CD4-positive, alpha-beta memory T cell (primary cell): ENCODE measurements around the gene PARD3B. TPM values are rescaled to one million over a fixed set of nuclear protein-coding genes. Genes with fewer than 3 reads are reported as not detected.

Experiments
- CTCF ChIA-PET: fragments of 350-600 bp; sonication (Branson Sonifier 250); formaldehyde crosslinking; loops from one replicate; lab custom pipeline; 2021; ENCODE audit warnings: inconsistent platforms; ENCODE audit not compliant: partially characterized antibody; lab: Charles Lee
- POLR2A ChIA-PET: fragments of 350-600 bp; sonication (Branson Sonifier 250); formaldehyde crosslinking; loops from one replicate; lab custom pipeline; 2021; ENCODE audit not compliant: partially characterized antibody; lab: Charles Lee
- DNase-seq, 5 donors: peaks; one replicate each; pipeline versions ENCODE4 v3.0.0 to v3.0.0-alpha.2; 2020 to 2022; ENCODE audit warnings: mixed read lengths in 1 of 5
- H3K27ac ChIP-seq: one replicate; pipeline ENCODE4 v1.7.0; 2013; ENCODE audit warnings: low read depth, low read length
- H3K27me3 ChIP-seq: 2 replicates; pipeline ENCODE4 v1.7.0; 2013; ENCODE audit warnings: mild to moderate bottlenecking, low read length, moderate library complexity; ENCODE audit not compliant: insufficient read depth
- H3K36me3 ChIP-seq: 2 replicates; pipeline ENCODE4 v1.7.0; 2013; ENCODE audit warnings: mild to moderate bottlenecking, low read length, moderate library complexity; ENCODE audit not compliant: insufficient read depth
- H3K4me1 ChIP-seq: 2 replicates; pipeline ENCODE4 v1.7.0; 2013; ENCODE audit warnings: mild to moderate bottlenecking, low read length, moderate library complexity; ENCODE audit not compliant: insufficient read depth
- H3K4me3 ChIP-seq, 2 donors: one replicate each; pipeline ENCODE4 v1.7.0; 2013; ENCODE audit warnings: low read length in 2 of 2, mild to moderate bottlenecking in 1 of 2
- H3K9me3 ChIP-seq, 2 donors: one replicate each; pipeline ENCODE4 v1.7.0; 2013; ENCODE audit warnings: low read length in 2 of 2, control low read depth in 1 of 2; ENCODE audit not compliant: control insufficient read depth in 1 of 2
- H3K27ac Mint-ChIP-seq, 7 donors: one replicate each; pipeline ENCODE4 v1.8.0; 2020 to 2021; ENCODE audit warnings: mixed read lengths in 7 of 7, mild to moderate bottlenecking in 6 of 7, inconsistent platforms in 3 of 7, moderate library complexity in 3 of 7
- H3K27me3 Mint-ChIP-seq, 2 donors: one replicate each; pipeline ENCODE4 v1.8.0; 2020 to 2021; ENCODE audit warnings: mixed read lengths in 2 of 2
- H3K36me3 Mint-ChIP-seq, 2 donors: one replicate each; pipeline ENCODE4 v1.8.0; 2020 to 2021; ENCODE audit warnings: mixed read lengths in 2 of 2, inconsistent platforms in 1 of 2, mild to moderate bottlenecking in 1 of 2
- H3K4me1 Mint-ChIP-seq, 4 donors: one replicate each; pipeline ENCODE4 v1.8.0; 2020 to 2021; ENCODE audit warnings: mixed read lengths in 4 of 4, mild to moderate bottlenecking in 1 of 4
- H3K4me3 Mint-ChIP-seq, 8 donors: one replicate each; pipeline ENCODE4 v1.8.0; 2020 to 2021; ENCODE audit warnings: mixed read lengths in 8 of 8, mild to moderate bottlenecking in 7 of 8, moderate library complexity in 6 of 8, inconsistent platforms in 3 of 8
- H3K9me3 Mint-ChIP-seq, 8 donors: one replicate each; pipeline ENCODE4 v1.8.0; 2020 to 2021; ENCODE audit warnings: mixed read lengths in 8 of 8, mild to moderate bottlenecking in 5 of 8, inconsistent platforms in 3 of 8, moderate library complexity in 1 of 8
- intact Hi-C: fragments of 100-400 bp; cut with micrococcal nuclease; formaldehyde crosslinking; loops from one replicate; pipeline ENCODE4 v1.15.1; 2023
- polyA plus RNA-seq, 2 donors: library from polyadenylated mRNA; unstranded; fragments of 300-500 nt; fragmentation: Illumina TruSeq; gene quantifications; one replicate each; pipeline ENCODE4 v1.2.3, GENCODE V29; 2021
- total RNA-seq, 2 experiments: library from RNA; stranded (reverse); gene quantifications; one replicate each; pipeline ENCODE4 v1.2.3, GENCODE V29; 2021

The PARD3B gene
- total and polyA plus RNA-seq, 4 experiments from 2014 or later: 0.44 to 1.3 (median 1.2) TPM; not detected in 1

- H3K27me3 Mint-ChIP-seq: no peaks in the 10 kb centered on the region
- Histone ChIP-seq H3K27me3 (no peaks in the 10 kb centered on the region), H3K9me3 (no peaks in the 10 kb centered on the region), H3K36me3 (no peaks in the 10 kb centered on the region), H3K4me1 (no peaks in the 10 kb centered on the region), H3K4me3 (no peak overlapping the region), H3K27ac (no peak overlapping the region)
- ChIA-PET POLR2A (no interaction called here), CTCF (no interaction called here)
- H3K36me3 Mint-ChIP-seq: no peaks in the 10 kb centered on the region
- no peak overlapping the region for H3K4me3 Mint-ChIP-seq
- H3K9me3 Mint-ChIP-seq: no peaks in the 10 kb centered on the region
- H3K4me1 Mint-ChIP-seq: peaks cover 5 to 7% (median 6%) of the 10 kb centered on the region in 4 donors
- H3K27ac Mint-ChIP-seq: no peak overlapping the region
- intact Hi-C loops: no loop called here
- DNase-seq: no peak
Measured at GRCh38 chr2:205545971-205546816, 1000.9 kb downstream of the PARD3B start.

DNA sequence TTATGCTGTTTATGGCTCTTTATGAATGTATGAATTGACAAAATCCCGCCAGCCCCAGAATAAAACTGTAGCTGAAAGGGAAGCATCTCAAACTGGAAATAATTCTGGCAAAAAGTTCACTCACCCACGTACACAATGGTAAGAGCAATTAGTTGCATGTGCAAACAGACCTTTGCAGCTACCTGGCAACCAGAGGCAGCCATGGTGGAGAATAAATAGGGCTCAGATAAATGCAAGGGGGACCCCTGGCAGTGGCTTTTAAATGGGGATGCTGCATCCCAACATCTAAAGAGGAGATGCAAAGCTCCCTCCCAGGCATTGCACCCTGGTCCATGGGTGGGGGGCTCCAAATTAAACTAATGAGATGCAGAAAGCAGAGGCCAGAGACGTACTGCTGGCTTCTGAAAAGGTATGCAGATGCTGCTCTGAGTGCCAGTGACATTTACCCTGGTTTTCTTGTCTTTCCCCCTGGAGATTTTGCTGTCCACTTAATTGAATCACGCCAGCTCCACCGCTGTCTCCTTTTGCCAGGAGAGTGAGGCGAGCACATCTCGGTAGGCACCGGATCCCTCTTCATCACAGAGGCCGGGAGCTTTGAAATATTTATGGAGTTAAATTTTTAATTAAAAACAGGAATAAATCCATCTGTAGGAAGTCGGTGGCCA, 1010.4 kb downstream of the PARD3B start:
- H3K27me3 Mint-ChIP-seq: peaks cover 0 to 5% of the 10 kb centered on the region in 2 donors
- intact Hi-C loops: no loop called here
- no peaks in the 10 kb centered on the region for H3K36me3 Mint-ChIP-seq
- H3K27ac ChIP-seq: no peak overlapping the region
- no peaks in the 10 kb centered on the region for H3K4me1 ChIP-seq
- H3K36me3 ChIP-seq: no peaks in the 10 kb centered on the region
- no peak overlapping the region for H3K4me3 Mint-ChIP-seq
- no peaks in the 10 kb centered on the region for H3K9me3 ChIP-seq
- H3K27ac Mint-ChIP-seq: no peak overlapping the region
- DNase-seq: no peak
- H3K4me3 ChIP-seq: no peak overlapping the region
- CTCF ChIA-PET: interaction anchor here (1.5 kb wide), 1 partner anchor 684 kb away, joined by 3 read pairs; no protein-coding TSS in a partner anchor
- no peaks in the 10 kb centered on the region for H3K4me1 Mint-ChIP-seq
- H3K27me3 ChIP-seq: no peaks in the 10 kb centered on the region
- POLR2A ChIA-PET: no interaction called here
- H3K9me3 Mint-ChIP-seq: peaks cover 0 to 3% (median 0%) of the 10 kb centered on the region in 8 donors

DNA sequence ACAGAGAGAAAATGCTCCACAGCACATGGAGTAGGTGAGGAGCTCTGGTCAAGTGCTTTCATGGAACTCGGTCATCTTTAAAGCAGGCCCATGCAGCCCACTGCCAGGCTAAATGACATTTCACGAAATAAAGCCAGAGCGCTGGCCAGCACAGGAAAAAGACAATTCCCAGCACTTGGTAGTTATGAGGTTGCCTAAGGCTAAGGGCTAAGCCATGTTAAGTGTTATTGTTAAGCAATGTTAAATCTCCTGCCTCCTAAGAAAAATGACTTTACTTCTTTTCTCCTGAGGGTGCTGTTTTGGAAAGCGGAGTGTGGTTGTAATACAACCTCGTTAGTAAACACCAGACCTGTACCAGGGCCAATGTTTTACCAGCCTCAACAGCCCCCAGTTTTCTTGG, 1011.1 kb downstream of the PARD3B start:
- H3K4me1 ChIP-seq: no peaks in the 10 kb centered on the region
- Mint-ChIP-seq H3K4me1 (no peaks in the 10 kb centered on the region), H3K27me3 (peaks cover 0 to 5% of the 10 kb centered on the region in 2 donors), H3K36me3 (no peaks in the 10 kb centered on the region), H3K9me3 (peaks cover 0 to 3% (median 0%) of the 10 kb centered on the region in 8 donors), H3K4me3 (no peak overlapping the region), H3K27ac (no peak overlapping the region)
- no peak for DNase-seq
- H3K27me3 ChIP-seq: no peaks in the 10 kb centered on the region
- no peaks in the 10 kb centered on the region for H3K9me3 ChIP-seq
- no peaks in the 10 kb centered on the region for H3K36me3 ChIP-seq
- ChIA-PET CTCF (no interaction called here), POLR2A (no interaction called here)
- intact Hi-C loops: no loop called here
- no peak overlapping the region for H3K27ac ChIP-seq
- no peak overlapping the region for H3K4me3 ChIP-seq

DNA sequence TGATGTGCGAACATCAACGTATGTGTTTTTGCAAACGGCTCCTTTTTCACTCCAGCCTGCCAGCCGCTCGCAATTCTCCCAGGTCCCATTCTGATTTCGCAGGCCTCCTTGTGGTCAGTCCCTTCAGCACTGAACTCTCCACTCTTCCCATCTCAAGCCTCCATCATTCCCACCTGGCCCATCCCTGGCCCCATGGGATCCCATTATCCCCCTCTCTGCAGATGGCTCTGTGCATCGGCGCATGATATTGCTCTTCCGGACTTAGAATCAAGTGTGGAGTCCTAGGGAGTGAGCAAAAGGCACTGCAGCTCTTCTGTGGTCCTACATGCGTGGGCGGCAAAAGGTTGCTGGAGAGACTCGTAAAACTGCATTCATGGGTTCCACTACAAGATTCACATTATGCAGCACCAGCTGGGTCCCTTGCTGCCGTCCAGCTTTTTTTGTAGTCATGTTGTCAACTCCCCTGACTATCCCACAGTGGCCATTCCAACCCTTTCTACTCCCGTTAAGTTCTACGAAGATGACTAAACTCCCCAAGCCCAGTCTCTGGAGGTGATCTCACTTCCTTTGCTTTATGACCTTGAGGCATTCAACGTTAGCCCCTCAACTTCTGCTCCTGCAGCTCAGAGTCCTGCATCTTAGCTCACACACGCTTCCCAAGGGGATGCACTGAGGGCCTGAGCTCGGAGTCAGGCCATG, 1011.7 kb downstream of the PARD3B start:
- Histone ChIP-seq H3K27me3 (no peaks in the 10 kb centered on the region), H3K4me3 (no peak overlapping the region), H3K4me1 (no peaks in the 10 kb centered on the region), H3K9me3 (no peaks in the 10 kb centered on the region), H3K36me3 (no peaks in the 10 kb centered on the region), H3K27ac (no peak overlapping the region)
- peaks cover 0 to 3% (median 0%) of the 10 kb centered on the region in 8 donors for H3K9me3 Mint-ChIP-seq
- H3K4me3 Mint-ChIP-seq: peak overlapping the region in 1 of 8 donors; percentile 28
- H3K36me3 Mint-ChIP-seq: no peaks in the 10 kb centered on the region
- intact Hi-C loops: no loop called here
- H3K27me3 Mint-ChIP-seq: peaks cover 0 to 5% of the 10 kb centered on the region in 2 donors
- no peak overlapping the region for H3K27ac Mint-ChIP-seq
- ChIA-PET POLR2A (no interaction called here), CTCF (interaction anchor here (0.9 kb wide), 1 partner anchor 10 kb away, joined by 5 read pairs; no protein-coding TSS in a partner anchor)
- no peaks in the 10 kb centered on the region for H3K4me1 Mint-ChIP-seq
- DNase-seq: no peak

- CTCF ChIA-PET: interaction anchor here (0.9 kb wide), 1 partner anchor 9 kb away, joined by 5 read pairs; no protein-coding TSS in a partner anchor
- H3K4me1 ChIP-seq: no peaks in the 10 kb centered on the region
- H3K36me3 Mint-ChIP-seq: no peaks in the 10 kb centered on the region
- no peak overlapping the region for H3K27ac Mint-ChIP-seq
- H3K4me3 Mint-ChIP-seq: no peak overlapping the region
- POLR2A ChIA-PET: no interaction called here
- no peak overlapping the region for H3K4me3 ChIP-seq
- H3K27me3 ChIP-seq: no peaks in the 10 kb centered on the region
- H3K27me3 Mint-ChIP-seq: peaks cover 0 to 5% of the 10 kb centered on the region in 2 donors
- no peaks in the 10 kb centered on the region for H3K9me3 ChIP-seq
- no peak overlapping the region for H3K27ac ChIP-seq
- DNase-seq: no peak
- peaks cover 0 to 3% (median 0%) of the 10 kb centered on the region in 8 donors for H3K9me3 Mint-ChIP-seq
- no peaks in the 10 kb centered on the region for H3K36me3 ChIP-seq
- intact Hi-C loops: no loop called here
- no peaks in the 10 kb centered on the region for H3K4me1 Mint-ChIP-seq
Measured at GRCh38 chr2:205557873-205558272, 1012.6 kb downstream of the PARD3B start.

GRCh38 chr2:205561441-205561840, 1016.2 kb downstream of the PARD3B start:
- ChIA-PET POLR2A (no interaction called here), CTCF (no interaction called here)
- no peak for DNase-seq
- Mint-ChIP-seq H3K27me3 (peaks cover 0 to 5% of the 10 kb centered on the region in 2 donors), H3K4me3 (no peak overlapping the region), H3K9me3 (peaks cover 0 to 3% (median 0%) of the 10 kb centered on the region in 8 donors), H3K36me3 (no peaks in the 10 kb centered on the region), H3K4me1 (no peaks in the 10 kb centered on the region), H3K27ac (no peak overlapping the region)
- no peak overlapping the region for H3K27ac ChIP-seq
- no peak overlapping the region for H3K4me3 ChIP-seq
- no peaks in the 10 kb centered on the region for H3K27me3 ChIP-seq
- no peaks in the 10 kb centered on the region for H3K9me3 ChIP-seq
- intact Hi-C loops: no loop called here
- H3K4me1 ChIP-seq: no peaks in the 10 kb centered on the region
- no peaks in the 10 kb centered on the region for H3K36me3 ChIP-seq

DNA sequence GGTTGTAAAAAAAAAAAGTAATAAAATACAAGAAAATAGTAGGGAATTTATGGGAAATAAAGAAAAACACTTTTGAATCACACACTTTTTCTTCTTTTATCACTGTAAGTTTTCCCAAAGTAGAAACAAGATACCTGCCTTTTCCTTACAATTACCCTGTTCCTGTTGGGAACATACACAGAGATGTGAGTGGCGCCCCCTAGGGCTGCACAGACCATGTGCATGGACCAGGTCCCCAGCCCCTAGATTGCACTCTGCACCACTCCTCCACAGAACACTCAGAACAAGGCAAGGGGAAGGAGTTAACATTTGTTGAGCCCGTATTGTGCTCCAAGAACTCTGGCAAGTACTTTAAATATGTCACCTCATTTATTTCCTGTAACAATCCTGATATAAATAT, 1018.4 kb downstream of the PARD3B start:
- intact Hi-C loops: no loop called here
- no peak for DNase-seq
- Histone ChIP-seq H3K27ac (no peak overlapping the region), H3K27me3 (no peaks in the 10 kb centered on the region), H3K4me1 (no peaks in the 10 kb centered on the region), H3K36me3 (no peaks in the 10 kb centered on the region), H3K9me3 (no peaks in the 10 kb centered on the region), H3K4me3 (no peak overlapping the region)
- ChIA-PET CTCF (no interaction called here), POLR2A (no interaction called here)
- H3K27me3 Mint-ChIP-seq: no peaks in the 10 kb centered on the region
- no peaks in the 10 kb centered on the region for H3K4me1 Mint-ChIP-seq
- no peak overlapping the region for H3K27ac Mint-ChIP-seq
- H3K36me3 Mint-ChIP-seq: no peaks in the 10 kb centered on the region
- H3K9me3 Mint-ChIP-seq: peaks cover 0 to under 1% (median 0%) of the 10 kb centered on the region in 8 donors
- H3K4me3 Mint-ChIP-seq: no peak overlapping the region
